ENCODE results near the gene MRPL53.
"Not testable (repeated sequence)": the region's sequence is repeated elsewhere in the genome, so short reads cannot be mapped to it uniquely, and the experiment has no call there.

The MRPL53 gene

GRCh38 chr2:74447230-74447999 is 25.1 kb downstream of the MRPL53 start:
- DNase-seq = no peak

DNA sequence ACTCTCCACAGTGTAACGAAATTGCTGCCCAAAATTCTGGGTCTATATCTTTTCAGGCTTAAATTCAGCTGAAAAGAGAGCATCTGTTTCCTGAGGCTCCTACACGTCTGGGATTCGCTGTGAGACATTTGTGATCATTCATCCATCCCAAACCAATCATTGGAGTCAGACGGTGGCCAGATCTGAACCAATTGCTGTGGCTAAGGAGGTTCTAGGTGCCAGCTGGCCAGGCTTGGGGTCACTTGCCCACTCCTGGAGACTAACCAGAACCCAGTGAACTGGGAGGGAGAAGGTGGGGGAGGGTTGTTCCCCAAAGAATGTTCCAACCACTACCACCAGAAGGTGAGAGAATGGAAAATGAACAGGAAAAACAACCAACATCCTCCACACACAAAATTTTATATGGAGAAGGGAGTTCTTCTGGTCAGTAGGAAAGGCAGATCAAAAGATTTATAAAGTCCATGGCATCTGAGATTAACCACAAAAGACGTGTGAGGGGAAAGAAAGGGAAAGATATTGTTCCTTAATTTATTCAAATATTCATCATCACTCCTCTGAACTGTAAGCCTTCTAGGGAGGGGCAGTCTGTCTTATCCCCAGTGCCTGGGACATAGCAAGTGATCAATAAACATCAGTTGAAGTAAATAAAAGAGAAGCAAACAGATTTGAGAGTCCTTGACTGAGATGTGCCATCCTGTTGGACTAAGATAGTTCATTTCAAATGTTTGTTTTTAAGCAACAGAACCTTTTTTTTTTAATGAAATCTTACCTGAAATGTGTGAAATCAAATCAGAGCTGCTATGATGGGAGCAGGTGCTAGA is 27.8 kb downstream of the MRPL53 start:
- DNase-seq = no peak

DNA sequence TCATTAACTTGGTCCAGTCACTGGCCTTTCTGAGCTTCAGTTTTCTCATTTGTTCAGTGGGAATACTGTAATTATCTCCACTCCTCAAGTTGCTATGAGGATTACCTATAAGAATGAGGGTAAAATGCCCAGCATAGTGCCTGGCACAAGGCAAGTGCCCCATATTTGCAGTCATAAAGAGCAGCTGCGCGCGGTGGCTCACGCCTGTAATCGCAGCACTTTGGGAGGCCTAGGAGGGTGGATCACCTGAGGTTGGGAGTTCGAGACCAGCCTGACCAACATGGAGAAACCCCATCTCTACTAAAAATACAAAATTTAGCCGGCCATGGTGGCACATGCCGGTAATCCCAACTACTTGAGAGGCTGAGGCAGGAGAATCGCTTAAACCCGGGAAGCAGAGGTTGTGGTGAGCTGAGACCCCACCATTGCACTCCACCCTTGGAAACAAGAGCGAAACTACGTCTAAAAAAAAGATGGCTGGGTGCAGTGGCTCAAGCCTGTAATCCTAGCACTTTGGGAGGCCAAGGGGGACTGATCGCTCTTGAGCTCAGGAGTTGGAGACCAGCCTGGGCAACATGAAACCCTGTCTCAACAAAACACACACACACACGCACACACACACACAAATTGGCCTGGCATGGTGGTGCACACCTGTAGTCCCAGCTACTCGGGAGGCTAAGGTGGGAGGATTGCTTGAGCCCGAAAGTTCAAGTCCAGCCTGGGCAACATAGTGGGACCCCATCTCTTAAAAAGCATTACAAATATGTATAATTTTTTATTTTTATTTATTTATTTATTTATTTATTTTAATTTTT is 29.8 kb downstream of the MRPL53 start:
- not testable (repeated sequence) for DNase-seq

DNA sequence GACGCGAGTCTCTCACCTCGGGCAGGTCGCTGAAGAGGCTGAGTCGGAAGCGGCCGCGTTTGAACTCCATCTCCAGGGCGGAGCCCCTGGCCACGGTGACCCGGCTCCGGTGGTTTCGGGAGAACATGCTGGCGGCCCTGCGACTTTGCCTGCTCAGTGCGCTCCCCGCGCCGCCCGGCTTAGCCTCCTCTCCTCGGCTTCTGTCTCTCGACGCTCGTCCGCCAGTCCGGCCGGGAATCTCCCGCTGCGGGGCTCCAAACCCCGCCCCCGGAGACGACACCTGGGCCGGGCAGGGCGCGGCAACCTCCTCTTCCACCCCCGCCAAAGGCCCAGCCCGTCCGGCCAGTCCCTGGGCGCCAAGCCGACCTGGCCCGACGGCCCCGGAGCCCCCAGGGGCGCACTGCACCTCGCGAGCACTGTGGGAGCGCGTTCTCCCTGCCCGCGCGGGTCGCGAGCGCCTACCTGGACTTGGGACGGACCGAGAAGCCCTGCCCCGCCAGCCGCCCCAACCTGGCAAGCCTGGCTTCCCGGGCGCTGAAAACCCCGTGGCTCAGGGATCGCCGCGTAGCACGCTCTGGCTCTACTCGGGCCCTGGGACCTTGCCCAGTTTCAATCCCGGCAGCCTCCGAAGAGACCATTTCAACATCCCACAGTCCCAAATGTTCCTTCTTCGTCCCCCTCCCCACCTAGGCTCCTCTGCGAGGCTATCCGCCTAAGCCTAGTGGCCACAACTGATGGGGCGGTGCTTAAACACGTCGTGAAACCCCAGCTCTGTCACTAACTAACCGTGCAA is 30.6 kb downstream of the MRPL53 start, which contains the start of gene RTKN:
Gene RTKN, minus strand, starts transcription at position 248 of the 793 bp plus-strand sequence. Its CDS starts 121 bp downstream, at position 127.
- DNase-seq = peak in 1 of 2 experiments; percentile 45

GRCh38 chr2:74441170-74441689 is 31.2 kb downstream of the MRPL53 start:
- DNase-seq = peak in 1 of 2 experiments; percentile 57

DNA sequence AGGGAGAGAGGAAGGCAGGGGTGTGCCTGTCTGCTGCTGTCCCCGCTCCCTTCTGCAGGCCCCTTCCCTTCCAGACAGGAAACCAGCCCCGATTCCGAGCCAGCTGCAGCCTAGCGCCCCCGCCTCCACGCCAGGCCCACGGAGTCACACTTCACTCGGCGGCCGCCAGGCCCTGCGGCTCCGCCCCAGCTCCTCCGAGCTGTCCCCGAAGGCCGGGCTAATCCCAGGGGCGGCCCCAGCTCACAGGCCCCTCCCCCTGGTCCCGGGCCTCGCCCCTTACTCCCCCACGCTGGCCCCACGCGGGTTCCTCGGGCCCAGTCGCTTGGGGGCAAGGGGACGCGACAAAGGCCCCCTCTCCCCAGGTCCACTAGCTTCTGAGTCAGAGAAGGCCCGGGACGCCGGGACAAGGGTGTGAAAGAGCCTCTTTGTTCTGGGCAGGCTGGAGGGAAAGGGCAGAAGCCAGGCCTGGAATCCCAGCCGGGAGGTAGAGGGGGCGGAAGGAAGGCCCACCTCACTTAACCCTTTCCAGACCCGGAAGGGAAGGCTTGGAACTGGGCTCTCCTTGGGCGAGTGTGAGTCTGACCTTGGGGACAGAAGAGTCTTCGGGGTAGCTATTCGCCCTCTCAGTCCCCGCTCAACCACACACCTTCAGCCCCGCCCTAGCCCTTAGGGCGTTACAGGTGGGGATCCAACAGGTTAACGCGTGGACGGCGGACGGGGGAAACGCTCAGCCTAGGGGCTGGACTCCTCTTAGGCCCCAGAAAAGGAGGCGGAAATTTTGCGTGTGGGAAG is 31.9 kb downstream of the MRPL53 start:
- peak; percentile 75 to 84 for DNase-seq

DNA sequence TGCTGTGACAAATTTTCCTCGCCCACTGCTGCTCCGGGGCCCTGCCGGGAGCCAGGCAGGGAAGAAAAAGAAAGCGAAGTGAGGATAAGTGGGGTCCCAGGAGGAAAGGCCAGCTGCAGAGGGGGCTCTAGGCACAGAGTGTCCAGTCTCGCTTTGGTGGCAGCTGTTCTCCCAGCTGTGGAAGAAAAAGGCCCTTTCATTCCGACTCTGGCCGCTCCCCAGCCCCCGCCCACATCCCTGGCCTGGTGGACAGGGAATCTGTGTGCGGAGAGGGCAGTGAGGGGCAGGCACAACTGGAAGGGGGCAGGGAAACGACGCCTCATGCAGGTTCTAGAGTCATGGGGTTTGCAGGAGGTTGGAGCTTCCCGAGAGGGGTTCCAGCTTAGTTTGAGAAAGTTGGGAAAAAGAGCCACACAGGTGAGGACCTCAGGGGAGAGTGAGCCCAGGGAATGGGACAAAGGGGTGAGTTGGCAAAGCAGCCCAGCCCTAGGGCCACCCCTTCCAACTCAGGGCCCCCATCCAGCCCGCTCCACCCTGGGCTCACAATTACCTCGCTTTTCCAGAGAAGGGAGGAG is 32.6 kb downstream of the MRPL53 start:
- peak in 1 of 2 experiments; percentile 57 for DNase-seq

GRCh38 chr2:74439373-74439772 is 33.1 kb downstream of the MRPL53 start:
- DNase-seq = peak; percentile 88 to 93

DNA sequence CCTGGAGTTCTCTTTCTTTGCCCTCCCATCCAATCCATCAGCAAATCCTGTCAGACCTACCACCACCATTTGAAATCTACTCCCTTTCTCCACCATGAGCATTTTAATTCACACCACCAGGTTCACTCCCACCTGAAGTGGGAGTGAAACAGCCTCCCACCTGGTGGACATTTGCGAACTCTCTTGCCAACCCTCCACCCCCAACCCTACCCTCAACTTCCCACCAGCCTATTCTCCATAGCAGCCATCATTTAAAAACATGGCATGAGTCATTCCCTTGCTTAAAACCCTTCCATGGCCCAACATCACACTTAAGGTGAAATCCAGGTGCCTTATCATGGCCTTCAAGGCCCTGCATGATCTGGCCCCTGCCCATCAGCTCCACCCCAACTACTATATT is 34.2 kb downstream of the MRPL53 start:
- no peak for DNase-seq

DNA sequence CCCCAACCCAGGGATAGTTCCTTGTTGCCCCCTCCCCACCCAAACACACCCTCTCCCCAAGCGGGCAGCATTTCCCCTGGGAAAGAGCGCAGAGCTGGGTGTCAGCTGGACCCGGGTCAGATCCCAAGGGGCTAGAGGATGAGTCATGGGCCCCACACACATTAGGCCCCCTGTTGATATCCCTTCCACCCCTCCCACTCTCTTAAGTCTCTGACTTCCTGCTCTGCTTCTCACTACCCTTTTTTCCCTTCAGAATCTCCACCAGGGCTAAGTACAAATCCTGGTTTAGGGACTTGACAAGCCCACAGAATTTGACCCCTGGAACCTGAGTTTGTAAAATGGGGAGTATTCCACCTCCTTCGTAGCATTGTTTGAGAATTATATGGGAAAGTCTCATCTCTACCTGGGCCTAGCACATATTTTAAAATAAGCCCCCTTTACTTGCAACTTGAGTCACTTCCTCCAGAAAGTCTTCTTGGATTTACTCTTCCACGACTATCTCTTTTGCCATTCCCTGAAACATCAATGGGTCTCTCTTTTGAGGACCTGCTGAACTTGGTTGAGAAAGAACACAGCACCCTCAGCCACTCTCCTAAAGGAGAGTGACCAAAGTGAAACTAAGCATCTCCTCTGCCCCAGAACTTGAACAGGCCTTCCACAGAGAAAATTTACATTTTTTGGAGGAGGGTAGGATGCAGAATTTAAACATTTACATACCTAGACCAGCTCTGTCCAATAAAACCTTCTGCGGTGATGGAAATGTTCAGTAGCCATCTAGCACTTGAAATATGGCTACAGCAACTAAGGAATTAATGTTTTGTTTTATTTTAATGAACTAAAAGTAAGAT is 35.4 kb downstream of the MRPL53 start:
- DNase-seq = no peak

- DNase-seq = no peak
These were observed 36.2 kb downstream of the MRPL53 start for GRCh38 chr2:74436111-74436805.

- DNase-seq = no peak
These were observed 42.0 kb downstream of the MRPL53 start for GRCh38 chr2:74430502-74430901.

DNA sequence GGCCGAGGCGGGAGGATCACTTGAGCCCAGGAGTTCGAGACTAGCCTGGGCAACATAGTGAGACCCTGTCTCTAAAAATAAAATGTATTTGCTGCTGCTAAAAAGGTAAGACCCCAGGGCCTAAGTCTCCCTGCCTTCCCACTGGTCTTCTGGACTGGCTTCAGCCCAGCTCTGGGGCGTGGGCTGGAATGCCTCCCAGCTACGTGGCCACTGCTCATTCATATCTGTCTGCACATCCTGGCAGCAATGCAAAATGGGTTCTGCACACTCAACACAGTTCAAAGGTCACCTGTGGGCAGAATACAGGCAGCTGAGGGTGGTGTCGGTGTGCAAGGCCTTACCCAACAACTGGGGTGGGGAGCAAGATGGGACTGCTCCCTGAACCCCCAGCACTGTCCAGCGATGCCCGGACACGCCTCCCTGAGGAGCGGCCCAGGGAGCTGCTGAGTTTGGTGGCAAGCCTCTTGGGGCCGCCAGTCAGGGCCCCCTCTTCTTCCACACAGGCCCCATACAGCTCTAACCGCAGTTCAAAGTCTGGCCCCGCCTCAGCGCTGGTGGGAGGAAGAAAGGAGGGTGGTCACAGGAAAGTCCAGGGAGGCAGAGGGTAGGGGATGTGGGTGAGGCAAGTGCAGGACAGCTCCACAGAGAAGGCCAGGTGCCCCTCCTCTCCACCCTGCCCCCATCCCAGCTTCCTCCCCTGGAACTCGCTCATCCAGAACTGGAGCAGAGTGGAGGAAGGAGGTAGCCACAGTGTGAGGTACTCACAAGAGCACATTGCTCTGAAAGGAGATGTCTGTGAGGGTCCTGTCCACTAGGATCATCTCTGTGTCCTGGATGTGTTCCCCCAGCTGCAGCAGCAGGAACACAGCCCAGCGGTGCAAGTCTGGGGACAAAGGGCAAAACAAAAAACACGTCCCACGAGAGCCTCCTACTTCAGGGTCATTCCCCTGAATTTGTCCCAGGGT is 42.7 kb downstream of the MRPL53 start:
- DNase-seq = no peak

GRCh38 chr2:74428675-74429074 is 43.8 kb downstream of the MRPL53 start:
- DNase-seq = no peak

DNA sequence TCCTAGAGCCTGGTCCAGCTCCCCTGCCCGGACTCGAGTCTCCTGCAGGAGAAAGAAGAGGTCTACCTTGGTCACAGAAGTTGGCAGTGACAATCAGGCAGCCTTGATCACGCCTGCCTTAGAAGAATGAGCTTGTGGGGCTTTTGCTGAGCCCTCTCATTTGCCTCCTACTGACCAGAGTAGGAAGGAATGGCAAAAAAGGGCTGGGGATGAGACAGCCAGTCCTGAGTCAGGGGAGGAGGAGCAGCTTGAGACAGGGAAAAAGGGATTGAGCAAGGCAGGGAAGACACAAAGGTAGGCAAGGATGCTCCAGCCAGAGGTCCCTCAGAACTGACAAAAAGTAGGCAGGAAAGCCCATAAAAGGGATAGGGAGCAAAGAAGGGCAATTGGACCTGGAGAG is 44.9 kb downstream of the MRPL53 start:
- no peak for DNase-seq

- no peak for DNase-seq
These were observed 46.2 kb downstream of the MRPL53 start for GRCh38 chr2:74426181-74426758.

- no peak for DNase-seq
These were observed 47.0 kb downstream of the MRPL53 start for GRCh38 chr2:74425523-74425922.

All from NCI-H524 (cell line).